Smooth muscle cell (in vitro differentiated cells): ENCODE measurements around the gene RSPH1. TPM values are rescaled to one million over a fixed set of nuclear protein-coding genes. Genes with fewer than 3 reads are reported as not detected.

Experiments
- DNase-seq: peaks from one replicate; lab custom pipeline; 2025; ENCODE audit not compliant: unreplicated experiment; lab: John Stamatoyannopoulos, UW
- H2AFZ ChIP-seq: fragments of 200-600 bp; sonication (generic); 2 replicates; pipeline ENCODE4 v1.6.0; 2016; ENCODE audit warnings: antibody characterized with exemption, low read depth, mild to moderate bottlenecking
- H3F3A ChIP-seq: fragments of 200-600 bp; sonication (generic); 2 replicates; pipeline ENCODE4 v1.6.0; 2017; ENCODE audit warnings: antibody characterized with exemption, low read depth
- H3K27ac ChIP-seq: fragments of 200-600 bp; sonication (generic); 2 replicates; pipeline ENCODE4 v1.5.1; 2016; ENCODE audit warnings: low read depth, mild to moderate bottlenecking
- H3K27me3 ChIP-seq: fragments of 200-600 bp; sonication (generic); 2 replicates; pipeline ENCODE4 v1.6.1; 2016; ENCODE audit warnings: low read depth, mild to moderate bottlenecking
- H3K36me3 ChIP-seq: fragments of 200-600 bp; sonication (generic); 2 replicates; pipeline ENCODE4 v1.5.1; 2016; ENCODE audit warnings: low read depth
- H3K4me1 ChIP-seq: fragments of 200-600 bp; sonication (generic); 2 replicates; pipeline ENCODE4 v1.5.1; 2016; ENCODE audit warnings: low read depth
- H3K4me2 ChIP-seq: fragments of 200-600 bp; sonication (generic); 2 replicates; pipeline ENCODE4 v1.6.0; 2016; ENCODE audit warnings: mild to moderate bottlenecking
- H3K4me3 ChIP-seq: fragments of 200-600 bp; sonication (generic); 2 replicates; pipeline ENCODE4 v1.5.1; 2016; ENCODE audit warnings: mild to moderate bottlenecking
- H3K79me2 ChIP-seq: fragments of 200-600 bp; sonication (generic); 2 replicates; pipeline ENCODE4 v1.6.0; 2016; ENCODE audit warnings: low read depth, mild to moderate bottlenecking
- H3K9ac ChIP-seq: fragments of 200-600 bp; sonication (generic); 2 replicates; pipeline ENCODE4 v1.6.0; 2016; ENCODE audit warnings: low read depth
- H3K9me3 ChIP-seq: fragments of 200-600 bp; sonication (generic); replicated peaks from 2 replicates; pipeline ENCODE4 v1.5.1; 2016; ENCODE audit warnings: low read depth
- H4K20me1 ChIP-seq: fragments of 200-600 bp; sonication (generic); 2 replicates; pipeline ENCODE4 v1.6.0; 2016; ENCODE audit warnings: low read depth
- CTCF ChIP-seq: fragments of 200-600 bp; sonication (generic); IDR thresholded peaks from 2 replicates; pipeline ENCODE4 v1.5.1; 2017; ENCODE audit warnings: borderline replicate concordance, mild to moderate bottlenecking, antibody characterized with exemption; ENCODE audit not compliant: insufficient read depth, poor library complexity, severe bottlenecking
- WGBS: methylation state at CpG from one replicate; pipeline ENCODE4 v1.1.7; 2016; ENCODE audit warnings: low lambda C conversion rate; 5-methylcytosine and 5-hydroxymethylcytosine counted together
- polyA plus RNA-seq: library from polyadenylated mRNA; unstranded; fragments of >200 nt; fragmentation: Nextera tagmentation; extraction: Ambion mirVana; gene quantifications from 2 replicates; pipeline ENCODE4 v1.2.1, GENCODE V29; 2016
- total RNA-seq: library from RNA; depleted of rRNA; stranded (reverse); fragments of >200 nt; gene quantifications from 2 replicates; pipeline ENCODE4 v1.2.3, GENCODE V29; 2014

The RSPH1 gene
- total and polyA plus RNA-seq, 2 experiments from 2014 or later, result 0.16 TPM; not detected in 1

- no peak overlapping the region for H3K27ac ChIP-seq
- no peaks in the 10 kb centered on the region for H3K36me3 ChIP-seq
- TF ChIP-seq CTCF, result no peak
- no peaks in the 10 kb centered on the region for H3K9me3 ChIP-seq
- 66% methylated on average over 5 of the region's 5 CpGs for WGBS
- H2AFZ ChIP-seq, result no peak overlapping the region
- no peak overlapping the region for H3K9ac ChIP-seq
- H3K79me2 ChIP-seq, result no peaks in the 10 kb centered on the region
- no peaks in the 10 kb centered on the region for H3K27me3 ChIP-seq
- no peak overlapping the region for H3K4me3 ChIP-seq
- DNase-seq, result no peak
- H3K4me1 ChIP-seq, result peaks cover 17% of the 10 kb centered on the region
- H4K20me1 ChIP-seq, result no peaks in the 10 kb centered on the region
- H3K4me2 ChIP-seq, result no peak overlapping the region
- no peaks in the 10 kb centered on the region for H3F3A ChIP-seq
Observed at GRCh38 chr21:42530167-42530518, 34.1 kb upstream of the RSPH1 start.

GRCh38 chr21:42527489-42528158 is 31.6 kb upstream of the RSPH1 start:
- no peak for DNase-seq
- Histone ChIP-seq H3K9ac (no peak overlapping the region), H3K36me3 (no peaks in the 10 kb centered on the region), H3K27ac (no peak overlapping the region), H3K9me3 (no peaks in the 10 kb centered on the region), H4K20me1 (no peaks in the 10 kb centered on the region), H3K4me3 (no peak overlapping the region), H2AFZ (no peak overlapping the region), H3F3A (peaks cover 10% of the 10 kb centered on the region), H3K4me2 (no peak overlapping the region), H3K4me1 (peaks cover 32% of the 10 kb centered on the region), H3K79me2 (no peaks in the 10 kb centered on the region), H3K27me3 (no peaks in the 10 kb centered on the region)
- no peak for TF ChIP-seq CTCF
- 92% methylated on average over 13 of the region's 13 CpGs for WGBS

GRCh38 chr21:42527127-42527488 is 31.1 kb upstream of the RSPH1 start:
- Histone ChIP-seq H3K27ac (peak overlapping the region; percentile 95), H3K4me3 (no peak overlapping the region), H3F3A (peaks cover 10% of the 10 kb centered on the region), H2AFZ (no peak overlapping the region), H3K9ac (no peak overlapping the region), H4K20me1 (no peaks in the 10 kb centered on the region), H3K4me2 (no peak overlapping the region), H3K9me3 (no peaks in the 10 kb centered on the region), H3K4me1 (peaks cover 32% of the 10 kb centered on the region), H3K27me3 (no peaks in the 10 kb centered on the region), H3K36me3 (no peaks in the 10 kb centered on the region), H3K79me2 (no peaks in the 10 kb centered on the region)
- no peak for TF ChIP-seq CTCF
- DNase-seq, result no peak
- 97% methylated on average over 8 of the region's 8 CpGs for WGBS

GRCh38 chr21:42526379-42526727 is 30.3 kb upstream of the RSPH1 start:
- no peak overlapping the region for H3K4me2 ChIP-seq
- no peak for DNase-seq

More at GRCh38 chr21:42526379-42526727, 30.3 kb upstream of the RSPH1 start:
- Histone ChIP-seq H3K4me1 (peaks cover 32% of the 10 kb centered on the region), H3K36me3 (no peaks in the 10 kb centered on the region), H2AFZ (no peak overlapping the region), H3K27ac (peak overlapping the region; percentile 95), H3K79me2 (no peaks in the 10 kb centered on the region), H4K20me1 (no peaks in the 10 kb centered on the region), H3K9ac (no peak overlapping the region), H3K27me3 (no peaks in the 10 kb centered on the region), H3K9me3 (no peaks in the 10 kb centered on the region), H3K4me3 (no peak overlapping the region), H3F3A (peaks cover 10% of the 10 kb centered on the region)
- no peak for TF ChIP-seq CTCF
- 59% methylated on average over 9 of the region's 9 CpGs for WGBS
